Measurements from ENCODE around the gene NAPB. TPM values are rescaled to one million over a fixed set of nuclear protein-coding genes. Genes with fewer than 3 reads are reported as not detected.
A peak's percentile ranks its signal among the peaks of the same experiment; 100 is the strongest.

The NAPB gene
- total RNA-seq, 4 donors from 2014 or later, result 10.9 to 16.1 (median 13.6) TPM

GRCh38 chr20:23433628-23434027, 12.3 kb upstream of the NAPB start:
- no peaks in the 10 kb centered on the region for H3K27me3 ChIP-seq
- no peaks in the 10 kb centered on the region for H3K36me3 ChIP-seq
- H3K9me3 ChIP-seq, result no peaks in the 10 kb centered on the region
- no peak overlapping the region for H3K4me3 ChIP-seq
- no peak for DNase-seq (ENCODE audit: low spot score in 2 of 2)
- no peak overlapping the region for H3K27ac ChIP-seq
- TF ChIP-seq CTCF (IDR thresholded peaks at IDR 0.05) (no peak), POLR2A (IDR thresholded peaks at IDR 0.05) (no peak), EP300 (IDR thresholded peaks at IDR 0.05) (no peak)
- H3K4me1 ChIP-seq, result peaks cover 0 to 20% (median 0%) of the 10 kb centered on the region in 4 donors
- 85% methylated on average over 3 of the region's 3 CpGs for WGBS, 2 donors

GRCh38 chr20:23425129-23425528, 3.8 kb upstream of the NAPB start:
- H3K36me3 ChIP-seq, result no peaks in the 10 kb centered on the region
- H3K4me1 ChIP-seq, result peaks cover 0 to 7% (median 0%) of the 10 kb centered on the region in 4 donors
- no peak for DNase-seq (ENCODE audit: low spot score in 2 of 2)
- no peak overlapping the region for H3K4me3 ChIP-seq
- WGBS, 2 donors, result 87 to 89% methylated on average over 9 of the region's 9 CpGs
- no peaks in the 10 kb centered on the region for H3K9me3 ChIP-seq
- no peak overlapping the region for H3K27ac ChIP-seq
- H3K27me3 ChIP-seq, result no peaks in the 10 kb centered on the region
- TF ChIP-seq POLR2A (IDR thresholded peaks at IDR 0.05), result no peak
- no peak for TF ChIP-seq CTCF (IDR thresholded peaks at IDR 0.05)
- no peak for TF ChIP-seq EP300 (IDR thresholded peaks at IDR 0.05)

DNA sequence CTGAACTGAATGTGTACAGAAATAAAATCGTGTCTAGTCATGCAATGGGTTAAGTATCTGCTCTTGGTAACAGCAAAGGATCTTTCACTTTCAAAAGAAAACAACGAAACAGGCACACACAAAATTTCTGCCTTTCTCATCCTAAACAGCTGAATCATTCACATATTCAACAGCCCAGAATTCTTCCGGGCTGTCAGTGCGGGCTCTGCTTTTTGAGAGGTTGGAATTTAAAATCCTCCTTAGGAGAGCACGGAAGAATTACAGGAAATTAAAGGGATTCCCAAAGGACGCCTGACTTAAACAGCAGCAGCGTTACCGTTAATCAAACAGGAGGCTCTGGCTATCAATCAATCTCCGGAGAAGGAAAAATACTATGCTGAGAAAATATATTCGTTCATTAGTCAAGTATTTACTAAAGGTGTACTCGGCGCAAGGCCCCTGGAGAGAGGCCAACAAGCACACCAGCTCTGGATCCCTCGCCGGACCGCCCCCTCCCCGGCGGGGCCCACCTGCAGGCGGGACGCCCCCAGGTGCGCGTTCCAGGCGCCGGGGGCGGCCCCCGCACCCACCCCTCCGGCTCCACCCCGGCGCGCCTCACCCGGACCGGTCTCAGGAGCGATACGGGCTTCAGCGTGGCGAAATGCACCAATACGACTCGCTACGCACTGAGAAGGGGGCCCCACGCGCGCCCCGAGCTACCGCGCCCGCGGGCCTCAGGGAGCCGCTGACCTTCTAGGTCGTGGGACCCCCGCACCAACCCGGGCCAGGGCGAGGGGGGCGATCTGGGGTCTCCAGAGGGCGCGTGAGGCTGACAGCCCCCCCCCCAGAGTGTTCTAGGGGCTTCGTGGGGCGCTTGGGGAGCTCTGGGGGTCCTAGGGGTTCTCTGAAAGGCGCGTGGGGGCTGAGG, 1.0 kb downstream of the NAPB start:
- DNase-seq (ENCODE audit: low spot score in 2 of 2), result peak in 1 of 2 donors; percentile 31
- 0% methylated on average over 13 to 45 of the region's 58 CpGs for WGBS, 2 donors
- no peaks in the 10 kb centered on the region for H3K27me3 ChIP-seq
- no peaks in the 10 kb centered on the region for H3K36me3 ChIP-seq
- peaks cover 0 to 41% (median 10%) of the 10 kb centered on the region in 4 donors for H3K4me1 ChIP-seq
- peak overlapping the region; percentile 74 to 96 (median 86) for H3K27ac ChIP-seq
- peak in 1 of 2 donors; percentile 10 for TF ChIP-seq EP300 (IDR thresholded peaks at IDR 0.05)
- no peak for TF ChIP-seq CTCF (IDR thresholded peaks at IDR 0.05)
- no peaks in the 10 kb centered on the region for H3K9me3 ChIP-seq
- H3K4me3 ChIP-seq, result peak overlapping the region; percentile 52 to 96 (median 81)

DNA sequence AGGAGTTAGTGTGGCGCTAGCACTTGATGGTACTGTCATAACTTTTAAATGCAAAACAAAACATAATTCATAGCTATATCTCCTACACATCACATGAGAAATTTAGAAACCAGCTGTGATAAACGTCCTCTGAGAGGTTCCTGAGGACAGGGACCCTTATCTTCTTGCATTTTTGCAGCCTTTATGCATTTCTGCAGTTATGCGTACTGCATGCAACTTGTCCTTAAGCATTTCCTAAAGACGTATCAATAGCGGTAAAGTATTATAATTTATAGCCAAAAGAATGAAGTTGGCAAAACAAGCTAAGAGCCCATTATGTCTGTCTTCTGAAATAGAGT, 1.7 kb downstream of the NAPB start:
- Histone ChIP-seq H3K27me3 (no peaks in the 10 kb centered on the region), H3K4me3 (peak overlapping the region; percentile 52 to 96 (median 81)), H3K36me3 (no peaks in the 10 kb centered on the region), H3K4me1 (peaks cover 0 to 41% (median 10%) of the 10 kb centered on the region in 4 donors), H3K9me3 (no peaks in the 10 kb centered on the region), H3K27ac (peak overlapping the region; percentile 74 to 96 (median 86))
- TF ChIP-seq POLR2A (IDR thresholded peaks at IDR 0.05), result no peak
- TF ChIP-seq CTCF (IDR thresholded peaks at IDR 0.05), result no peak
- TF ChIP-seq EP300 (IDR thresholded peaks at IDR 0.05), result no peak
- no peak for DNase-seq (ENCODE audit: low spot score in 2 of 2)
- WGBS, 2 donors, result 21% methylated on average over 5 of the region's 5 CpGs

DNA sequence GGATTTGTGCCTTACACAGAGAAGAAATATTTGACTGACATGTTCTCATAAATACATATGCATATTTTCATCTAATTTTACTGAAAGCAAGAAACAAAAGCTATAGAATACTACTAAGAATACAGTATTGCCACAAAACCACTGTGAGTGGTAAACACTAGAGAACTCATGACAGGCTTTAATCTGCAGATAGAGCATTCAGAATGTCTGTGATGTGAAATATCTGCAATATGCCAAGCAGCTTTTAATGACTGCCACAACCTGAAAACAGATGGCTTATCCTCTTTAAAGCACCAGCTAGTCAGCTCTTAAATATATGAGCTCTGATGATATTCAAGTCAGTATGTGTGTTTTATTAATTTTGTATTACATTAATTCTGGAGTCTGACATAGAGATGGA, 3.4 kb downstream of the NAPB start:
- no peak overlapping the region for H3K27ac ChIP-seq
- TF ChIP-seq CTCF (IDR thresholded peaks at IDR 0.05), result no peak
- no peak for TF ChIP-seq EP300 (IDR thresholded peaks at IDR 0.05)
- no peak for TF ChIP-seq POLR2A (IDR thresholded peaks at IDR 0.05)
- H3K4me1 ChIP-seq, result peaks cover 0 to 41% (median 10%) of the 10 kb centered on the region in 4 donors

More for the DNA sequence above, 3.4 kb downstream of the NAPB start:
- Histone ChIP-seq H3K27me3 (no peaks in the 10 kb centered on the region), H3K9me3 (no peaks in the 10 kb centered on the region), H3K36me3 (no peaks in the 10 kb centered on the region), H3K4me3 (no peak overlapping the region)
- DNase-seq (ENCODE audit: low spot score in 2 of 2), result no peak
